Activated CD4-positive, alpha-beta memory T cell treated with anti-CD3 and anti-CD28 coated beads for 36 hours (primary cell): ENCODE results near the gene S1PR1. TPM values are rescaled to one million over a fixed set of nuclear protein-coding genes. Genes with fewer than 3 reads are reported as not detected.

Experiments
- total RNA-seq, 2 experiments: library from RNA; stranded (reverse); gene quantifications; one replicate each; pipeline ENCODE4 v1.2.3, GENCODE V29; 2021

S1PR1 gene
- total RNA-seq, 2 experiments from 2014 or later = 134 to 140 TPM

Other genes with a start within 250 kb of the S1PR1 start
- gene DPH5, start 211.2 kb upstream of the S1PR1 start, total RNA-seq = 10 to 100 TPM; 56.5 to 59.6 TPM